ENCODE data around the gene HELZ2. TPM values are rescaled to one million over a fixed set of nuclear protein-coding genes. Genes with fewer than 3 reads are reported as not detected.

HELZ2 gene
- polyA plus RNA-seq, 3 donors = 3.0 to 15.5 (median 3.3) TPM

DNA sequence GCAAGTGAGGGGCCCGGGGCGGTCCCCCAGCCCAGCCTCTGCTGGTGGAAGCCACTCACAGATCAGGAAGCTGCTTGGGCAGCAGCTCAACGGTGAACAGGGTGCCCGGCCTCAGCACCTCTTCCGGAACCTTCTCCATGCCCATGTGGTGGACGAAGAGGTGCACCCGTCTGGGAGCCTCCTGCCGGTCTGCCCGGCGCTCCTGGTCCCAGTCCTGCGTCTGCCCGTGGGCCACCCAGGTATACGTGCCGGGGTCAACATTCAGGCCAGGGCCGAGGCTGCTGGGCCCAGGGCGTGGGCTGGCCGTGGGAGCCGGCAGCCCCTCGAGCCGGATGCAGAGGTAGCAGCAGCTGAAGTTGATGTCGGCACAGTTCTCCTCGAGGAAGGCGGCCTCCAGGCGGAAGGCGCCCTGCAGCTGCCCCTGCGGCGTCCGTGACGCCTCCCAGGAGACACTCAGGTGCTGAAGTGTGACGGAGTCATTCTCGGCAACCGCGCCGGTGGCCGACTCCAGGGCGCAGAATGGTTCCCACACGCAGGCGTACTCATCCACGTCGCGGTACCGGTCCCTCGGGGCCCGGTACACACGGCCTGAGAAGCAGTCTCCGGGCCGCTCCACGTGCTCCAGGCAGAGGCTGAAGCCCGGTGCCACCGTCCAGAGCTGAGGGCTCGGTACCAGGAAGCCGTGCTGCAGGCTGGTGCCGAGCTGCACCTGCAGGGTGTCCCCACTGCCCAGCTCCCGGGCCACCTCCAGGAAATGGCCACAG, 11.4 kb downstream of the HELZ2 start:
- H3K36me3 ChIP-seq (replicated peaks in 1 of 2; ENCODE audit: control insufficient read depth in 1 of 2, insufficient read depth in 2 of 2, low read length in 2 of 2) = peaks cover 40 to 72% of the 10 kb centered on the region in 2 donors
- H4K20me1 ChIP-seq (ENCODE audit: insufficient read depth, low read length) = peaks cover 93% of the 10 kb centered on the region
- intact Hi-C loops (cut with micrococcal nuclease) = loop anchor here in 1 of 2 donors (10.0 kb wide), 1 partner anchor 332 kb away; the partner anchor contains the start of gene DNAJC5
- no peak overlapping the region for H3K27ac ChIP-seq (ENCODE audit: low read depth in 1 of 2, low read length in 2 of 2)
- H3K9me3 ChIP-seq (replicated peaks in 1 of 2; ENCODE audit: control insufficient read depth in 1 of 2, insufficient read depth in 1 of 2, low read length in 2 of 2) = peaks cover 15 to 16% of the 10 kb centered on the region in 2 donors
- H3K27me3 ChIP-seq (ENCODE audit: control insufficient read depth in 2 of 2, insufficient read depth in 2 of 2, low read length in 2 of 2) = peaks cover 0 to 50% of the 10 kb centered on the region in 2 donors
- no peak overlapping the region for H2AFZ ChIP-seq (ENCODE audit: insufficient read depth, low read depth, low read length, poor library complexity, severe bottlenecking)
- no peak overlapping the region for H3K27ac Mint-ChIP-seq
- no peak overlapping the region for H3K4me2 ChIP-seq (replicated peaks; ENCODE audit: extremely low read depth, low read length, poor library complexity, severe bottlenecking)
- H3K9me3 Mint-ChIP-seq = peaks cover 8 to 37% (median 14%) of the 10 kb centered on the region in 7 donors
- H3K4me1 Mint-ChIP-seq = peaks cover 6% of the 10 kb centered on the region
- H3K27me3 Mint-ChIP-seq (ENCODE audit: low read depth in 3 of 3) = peaks cover 17 to 70% (median 52%) of the 10 kb centered on the region in 3 donors
- no peak overlapping the region for H3K4me3 ChIP-seq (replicated peaks in 1 of 3; ENCODE audit: low read depth in 2 of 3, low read length in 3 of 3)
- H3K4me3 Mint-ChIP-seq = no peak overlapping the region
- TF ChIP-seq, protein P1, sequence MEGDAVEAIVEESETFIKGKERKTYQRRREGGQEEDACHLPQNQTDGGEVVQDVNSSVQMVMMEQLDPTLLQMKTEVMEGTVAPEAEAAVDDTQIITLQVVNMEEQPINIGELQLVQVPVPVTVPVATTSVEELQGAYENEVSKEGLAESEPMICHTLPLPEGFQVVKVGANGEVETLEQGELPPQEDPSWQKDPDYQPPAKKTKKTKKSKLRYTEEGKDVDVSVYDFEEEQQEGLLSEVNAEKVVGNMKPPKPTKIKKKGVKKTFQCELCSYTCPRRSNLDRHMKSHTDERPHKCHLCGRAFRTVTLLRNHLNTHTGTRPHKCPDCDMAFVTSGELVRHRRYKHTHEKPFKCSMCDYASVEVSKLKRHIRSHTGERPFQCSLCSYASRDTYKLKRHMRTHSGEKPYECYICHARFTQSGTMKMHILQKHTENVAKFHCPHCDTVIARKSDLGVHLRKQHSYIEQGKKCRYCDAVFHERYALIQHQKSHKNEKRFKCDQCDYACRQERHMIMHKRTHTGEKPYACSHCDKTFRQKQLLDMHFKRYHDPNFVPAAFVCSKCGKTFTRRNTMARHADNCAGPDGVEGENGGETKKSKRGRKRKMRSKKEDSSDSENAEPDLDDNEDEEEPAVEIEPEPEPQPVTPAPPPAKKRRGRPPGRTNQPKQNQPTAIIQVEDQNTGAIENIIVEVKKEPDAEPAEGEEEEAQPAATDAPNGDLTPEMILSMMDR (IDR thresholded peaks at IDR 0.05) = no peak
- H3K4me1 ChIP-seq (ENCODE audit: control insufficient read depth in 1 of 2, insufficient read depth in 2 of 2, low read length in 2 of 2) = peaks cover 11 to 12% of the 10 kb centered on the region in 2 donors
- H3K36me3 Mint-ChIP-seq = peaks cover 35 to 72% of the 10 kb centered on the region in 2 donors
- DNase-seq = no peak
- no peaks in the 10 kb centered on the region for H3K79me2 ChIP-seq (ENCODE audit: insufficient read depth, low read length)
- WGBS (ENCODE audit: insufficient coverage) = over 99% methylated on average over 54 of the region's 54 CpGs
- no peak overlapping the region for H3K9ac ChIP-seq (ENCODE audit: insufficient read depth, low read length, poor library complexity, severe bottlenecking)

- TF ChIP-seq, protein P1 (IDR thresholded peaks at IDR 0.05) = no peak
- H3K4me1 Mint-ChIP-seq = no peaks in the 10 kb centered on the region
- no peak overlapping the region for H3K4me2 ChIP-seq (replicated peaks; ENCODE audit: extremely low read depth, low read length, poor library complexity, severe bottlenecking)
- no peak overlapping the region for H3K4me3 Mint-ChIP-seq
- H3K27ac ChIP-seq (ENCODE audit: low read depth in 1 of 2, low read length in 2 of 2) = no peak overlapping the region
- H3K9me3 Mint-ChIP-seq = peaks cover 6 to 32% (median 12%) of the 10 kb centered on the region in 7 donors
- peaks cover 15 to 16% of the 10 kb centered on the region in 2 donors for H3K9me3 ChIP-seq (replicated peaks in 1 of 2; ENCODE audit: control insufficient read depth in 1 of 2, insufficient read depth in 1 of 2, low read length in 2 of 2)
- H3K36me3 ChIP-seq (replicated peaks in 1 of 2; ENCODE audit: control insufficient read depth in 1 of 2, insufficient read depth in 2 of 2, low read length in 2 of 2) = peaks cover 40 to 72% of the 10 kb centered on the region in 2 donors
- no peak overlapping the region for H3K9ac ChIP-seq (ENCODE audit: insufficient read depth, low read length, poor library complexity, severe bottlenecking)
- H4K20me1 ChIP-seq (ENCODE audit: insufficient read depth, low read length) = peaks cover 94% of the 10 kb centered on the region
- intact Hi-C loops (cut with micrococcal nuclease) = loop anchor here in 1 of 2 donors (10.0 kb wide), 1 partner anchor 333 kb away; the partner anchor contains the start of gene DNAJC5
- H3K27me3 Mint-ChIP-seq (ENCODE audit: low read depth in 3 of 3) = peaks cover 15 to 70% (median 52%) of the 10 kb centered on the region in 3 donors
- no peak overlapping the region for H2AFZ ChIP-seq (ENCODE audit: insufficient read depth, low read depth, low read length, poor library complexity, severe bottlenecking)
- no peak for DNase-seq
- peaks cover 0 to 55% of the 10 kb centered on the region in 2 donors for H3K27me3 ChIP-seq (ENCODE audit: control insufficient read depth in 2 of 2, insufficient read depth in 2 of 2, low read length in 2 of 2)
- H3K79me2 ChIP-seq (ENCODE audit: insufficient read depth, low read length) = no peaks in the 10 kb centered on the region
- H3K4me1 ChIP-seq (ENCODE audit: control insufficient read depth in 1 of 2, insufficient read depth in 2 of 2, low read length in 2 of 2) = peaks cover 3 to 4% of the 10 kb centered on the region in 2 donors
- 93% methylated on average over 34 of the region's 36 CpGs for WGBS (ENCODE audit: insufficient coverage)
- no peak overlapping the region for H3K27ac Mint-ChIP-seq
- peaks cover 37 to 67% of the 10 kb centered on the region in 2 donors for H3K36me3 Mint-ChIP-seq
- no peak overlapping the region for H3K4me3 ChIP-seq (replicated peaks in 1 of 3; ENCODE audit: low read depth in 2 of 3, low read length in 3 of 3)
These were observed 12.2 kb downstream of the HELZ2 start for GRCh38 chr20:63561624-63562396.

All from CD14-positive monocyte (primary cell).